ENCODE results near the gene ZFAND5.

The ZFAND5 gene

GRCh38 chr9:72362680-72363139 is 2.3 kb downstream of the ZFAND5 start:
- DNase-seq (ENCODE audit: low spot score), result peak; percentile 59

- DNase-seq (ENCODE audit: low spot score), result peak; percentile 20
Measured at GRCh38 chr9:72362118-72362531, 2.9 kb downstream of the ZFAND5 start.

- DNase-seq (ENCODE audit: low spot score), result no peak
Measured at GRCh38 chr9:72361217-72361616, 3.8 kb downstream of the ZFAND5 start.

- no peak for DNase-seq (ENCODE audit: low spot score)
Measured at GRCh38 chr9:72360324-72360723, 4.7 kb downstream of the ZFAND5 start.

GRCh38 chr9:72356041-72356582 is 8.9 kb downstream of the ZFAND5 start:
- peak; percentile 17 for DNase-seq (ENCODE audit: low spot score)

- no peak for DNase-seq (ENCODE audit: low spot score)
Measured at GRCh38 chr9:72355153-72355552, 9.9 kb downstream of the ZFAND5 start.

- DNase-seq (ENCODE audit: low spot score), result no peak
Measured at GRCh38 chr9:72354704-72355103, 10.3 kb downstream of the ZFAND5 start.

- no peak for DNase-seq (ENCODE audit: low spot score)
Measured at GRCh38 chr9:72353455-72354116, 11.4 kb downstream of the ZFAND5 start.

GRCh38 chr9:72352911-72353388 is 12.1 kb downstream of the ZFAND5 start:
- no peak for DNase-seq (ENCODE audit: low spot score)

- DNase-seq (ENCODE audit: low spot score), result peak; percentile 14
Measured at GRCh38 chr9:72351538-72352453, 13.2 kb downstream of the ZFAND5 start.

GRCh38 chr9:72349911-72350310 is 15.1 kb downstream of the ZFAND5 start:
- no peak for DNase-seq (ENCODE audit: low spot score)

- DNase-seq (ENCODE audit: low spot score), result no peak
Measured at GRCh38 chr9:72349240-72349639, 15.8 kb downstream of the ZFAND5 start.

- no peak for DNase-seq (ENCODE audit: low spot score)
Measured at GRCh38 chr9:72346333-72346732, 18.7 kb downstream of the ZFAND5 start.

GRCh38 chr9:72338631-72339030 is 26.4 kb downstream of the ZFAND5 start:
- no peak for DNase-seq (ENCODE audit: low spot score)

GRCh38 chr9:72337286-72337685 is 27.7 kb downstream of the ZFAND5 start:
- DNase-seq (ENCODE audit: low spot score), result no peak

GRCh38 chr9:72334658-72335337 is 30.2 kb downstream of the ZFAND5 start:
- no peak for DNase-seq (ENCODE audit: low spot score)

GRCh38 chr9:72333709-72334108 is 31.3 kb downstream of the ZFAND5 start:
- DNase-seq (ENCODE audit: low spot score), result no peak

GRCh38 chr9:72333197-72333596 is 31.8 kb downstream of the ZFAND5 start:
- no peak for DNase-seq (ENCODE audit: low spot score)

GRCh38 chr9:72332351-72332750 is 32.7 kb downstream of the ZFAND5 start:
- no peak for DNase-seq (ENCODE audit: low spot score)

GRCh38 chr9:72327631-72328030 is 37.4 kb downstream of the ZFAND5 start:
- no peak for DNase-seq (ENCODE audit: low spot score)

- no peak for DNase-seq (ENCODE audit: low spot score)
Measured at GRCh38 chr9:72326641-72327040, 38.4 kb downstream of the ZFAND5 start.

GRCh38 chr9:72324974-72325373 is 40.0 kb downstream of the ZFAND5 start:
- DNase-seq (ENCODE audit: low spot score), result no peak
